H9 (cell line): ENCODE results near the gene CDH4. TPM values are rescaled to one million over a fixed set of nuclear protein-coding genes. Genes with fewer than 3 reads are reported as not detected.

Source experiments
- DNase-seq: peaks from one replicate; pipeline ENCODE4 v3.0.0-alpha.2; 2017
- H2AFZ ChIP-seq: one replicate; pipeline ENCODE4 v1.6.1; 2013; ENCODE audit warnings: mild to moderate bottlenecking, low read length, control low read depth, moderate library complexity
- H2AK5ac ChIP-seq: 2 replicates; pipeline ENCODE4 v1.6.1; 2013; ENCODE audit warnings: low read length, control low read depth, mixed read lengths; ENCODE audit not compliant: insufficient read length
- H2BK120ac ChIP-seq: one replicate; pipeline ENCODE4 v1.6.1; 2013; ENCODE audit warnings: low read depth, mild to moderate bottlenecking, low read length, control low read depth, inconsistent platforms; ENCODE audit not compliant: poor library complexity, severe bottlenecking
- H2BK12ac ChIP-seq: 2 replicates; pipeline ENCODE4 v1.6.1; 2013; ENCODE audit warnings: low read length, control low read depth, mixed read lengths, low read depth; ENCODE audit not compliant: insufficient read length
- H2BK15ac ChIP-seq: 2 replicates; pipeline ENCODE4 v1.6.1; 2013; ENCODE audit warnings: low read depth, low read length, control low read depth
- H2BK20ac ChIP-seq: one replicate; pipeline ENCODE4 v1.6.1; 2013; ENCODE audit warnings: low read depth, mild to moderate bottlenecking, low read length, control low read depth, inconsistent platforms; ENCODE audit not compliant: poor library complexity, severe bottlenecking
- H2BK5ac ChIP-seq: 2 replicates; pipeline ENCODE4 v1.6.1; 2013; ENCODE audit warnings: low read length, control low read depth, mixed read lengths; ENCODE audit not compliant: insufficient read length
- H3K14ac ChIP-seq: 2 replicates; pipeline ENCODE4 v1.6.1; 2013; ENCODE audit warnings: low read length, control low read depth; ENCODE audit not compliant: insufficient read depth
- H3K18ac ChIP-seq: 2 replicates; pipeline ENCODE4 v1.6.1; 2013; ENCODE audit warnings: low read depth, mild to moderate bottlenecking, mixed read lengths, low read length, control low read depth; ENCODE audit not compliant: insufficient read length
- H3K23ac ChIP-seq: 2 replicates; pipeline ENCODE4 v1.6.1; 2013; ENCODE audit warnings: low read length, control low read depth, mixed read lengths, low read depth; ENCODE audit not compliant: insufficient read length
- H3K23me2 ChIP-seq: 2 replicates; pipeline ENCODE4 v1.6.1; 2013; ENCODE audit warnings: low read depth, mild to moderate bottlenecking, mixed read lengths, low read length, control low read depth; ENCODE audit not compliant: insufficient read length, poor library complexity, severe bottlenecking
- H3K27ac ChIP-seq: 2 replicates; pipeline ENCODE4 v1.5.1; 2013; ENCODE audit warnings: low read length, control low read depth, mixed read lengths, low read depth; ENCODE audit not compliant: insufficient read length
- H3K27me3 ChIP-seq: 2 replicates; pipeline ENCODE4 v1.6.1; 2013; ENCODE audit warnings: low read length, control low read depth, inconsistent platforms; ENCODE audit not compliant: insufficient read depth
- H3K4ac ChIP-seq: 2 replicates; pipeline ENCODE4 v1.6.1; 2013; ENCODE audit warnings: low read depth, mild to moderate bottlenecking, control low read depth, inconsistent platforms, low read length, moderate library complexity
- H3K4me1 ChIP-seq: 2 replicates; pipeline ENCODE4 v1.6.1; 2013; ENCODE audit warnings: low read length, control low read depth, inconsistent platforms; ENCODE audit not compliant: insufficient read depth
- H3K4me2 ChIP-seq: 2 replicates; pipeline ENCODE4 v1.6.1; 2013; ENCODE audit warnings: low read length, control low read depth, mixed read lengths; ENCODE audit not compliant: insufficient read length, insufficient read depth
- H3K56ac ChIP-seq: 2 replicates; pipeline ENCODE4 v1.6.1; 2013; ENCODE audit warnings: low read depth, mild to moderate bottlenecking, mixed read lengths, low read length, control low read depth; ENCODE audit not compliant: insufficient read length
- H3K79me1 ChIP-seq: 2 replicates; pipeline ENCODE4 v1.6.1; 2013; ENCODE audit warnings: low read depth, mild to moderate bottlenecking, moderate library complexity, low read length, control low read depth, inconsistent platforms; ENCODE audit not compliant: insufficient read depth, poor library complexity, severe bottlenecking
- H3K79me2 ChIP-seq: 2 replicates; pipeline ENCODE4 v1.6.1; 2013; ENCODE audit warnings: low read length, control low read depth, inconsistent platforms; ENCODE audit not compliant: insufficient read depth
- H3K9ac ChIP-seq: 2 replicates; pipeline ENCODE4 v1.6.1; 2013; ENCODE audit warnings: low read length, control low read depth, mixed read lengths; ENCODE audit not compliant: insufficient read length; ENCODE audit errors: extremely low read depth
- H3K9me3 ChIP-seq: one replicate; pipeline ENCODE4 v1.6.1; 2013; ENCODE audit warnings: low read depth, low read length, inconsistent platforms; ENCODE audit not compliant: control insufficient read depth
- H3T11ph ChIP-seq: one replicate; pipeline ENCODE4 v1.6.1; 2013; ENCODE audit warnings: mild to moderate bottlenecking, low read length, control low read depth, inconsistent platforms
- H4K20me1 ChIP-seq: one replicate; pipeline ENCODE4 v1.6.1; 2013; ENCODE audit not compliant: control insufficient read depth, insufficient read length, insufficient read depth
- H4K5ac ChIP-seq: 2 replicates; pipeline ENCODE4 v1.6.1; 2013; ENCODE audit warnings: low read depth, mild to moderate bottlenecking, mixed read lengths, low read length, control low read depth; ENCODE audit not compliant: insufficient read length
- H4K8ac ChIP-seq: replicated peaks from 2 replicates; pipeline ENCODE4 v1.6.1; 2013; ENCODE audit warnings: low read length, control low read depth, mixed read lengths, low read depth; ENCODE audit not compliant: insufficient read length
- H4K91ac ChIP-seq: 2 replicates; pipeline ENCODE4 v1.6.1; 2013; ENCODE audit warnings: low read depth, mild to moderate bottlenecking, moderate library complexity, mixed read lengths, low read length, control low read depth; ENCODE audit not compliant: insufficient read length
- H3K27ac Mint-ChIP-seq, 3 experiments: 2 replicates in 2 of 3; 3 replicates in 1 of 3; pipeline ENCODE4 v1.8.0; 2020 to 2021; ENCODE audit warnings: mixed read lengths in 3 of 3, mild to moderate bottlenecking in 1 of 3, moderate library complexity in 1 of 3
- H3K27me3 Mint-ChIP-seq: 2 replicates; pipeline ENCODE4 v1.8.0; 2021; ENCODE audit warnings: low read depth, mild to moderate bottlenecking, moderate library complexity, mixed read lengths
- H3K36me3 Mint-ChIP-seq, 3 experiments: 2 replicates in 2 of 3; 3 replicates in 1 of 3; pipeline ENCODE4 v1.8.0; 2020 to 2021; ENCODE audit warnings: low read depth in 3 of 3, mixed read lengths in 3 of 3; ENCODE audit not compliant: insufficient read depth in 1 of 3
- H3K4me1 Mint-ChIP-seq, 2 experiments: 2 replicates each; pipeline ENCODE4 v1.8.0; 2020; ENCODE audit warnings: mixed read lengths in 2 of 2
- H3K4me3 Mint-ChIP-seq, 2 experiments: 2 replicates in 1 of 2; 3 replicates in 1 of 2; pipeline ENCODE4 v1.8.0; 2020 to 2021; ENCODE audit warnings: mild to moderate bottlenecking in 2 of 2, mixed read lengths in 2 of 2, moderate library complexity in 1 of 2
- H3K9me3 Mint-ChIP-seq, 2 experiments: 2 replicates in 1 of 2; 3 replicates in 1 of 2; pipeline ENCODE4 v1.8.0; 2020; ENCODE audit warnings: mild to moderate bottlenecking in 2 of 2, mixed read lengths in 2 of 2, moderate library complexity in 1 of 2
- WGBS: extraction: QIAGEN DNeasy Blood & Tissue Kit; methylation state at CpG from one replicate; pipeline ENCODE4 v1.1.7; 2013; ENCODE audit warnings: missing lambda C conversion rate, low lambda C conversion rate, mixed read lengths; ENCODE audit not compliant: insufficient read length; ENCODE audit errors: extremely low coverage; 5-methylcytosine and 5-hydroxymethylcytosine counted together
- total RNA-seq: library from RNA; stranded (reverse); gene quantifications from 2 replicates; pipeline ENCODE4 v1.2.1, GENCODE V29; 2021
- TF ChIP-seq, protein P1 (sequence below): fragments of 200-600 bp; sonication (generic); conservative IDR thresholded peaks from 3 replicates; pipeline ENCODE4 v1.8.0; 2021; ENCODE audit warnings: antibody characterized with exemption, mild to moderate bottlenecking

CDH4 gene
- total RNA-seq, 1 experiment from 2014 or later = 3.0 TPM

DNA sequence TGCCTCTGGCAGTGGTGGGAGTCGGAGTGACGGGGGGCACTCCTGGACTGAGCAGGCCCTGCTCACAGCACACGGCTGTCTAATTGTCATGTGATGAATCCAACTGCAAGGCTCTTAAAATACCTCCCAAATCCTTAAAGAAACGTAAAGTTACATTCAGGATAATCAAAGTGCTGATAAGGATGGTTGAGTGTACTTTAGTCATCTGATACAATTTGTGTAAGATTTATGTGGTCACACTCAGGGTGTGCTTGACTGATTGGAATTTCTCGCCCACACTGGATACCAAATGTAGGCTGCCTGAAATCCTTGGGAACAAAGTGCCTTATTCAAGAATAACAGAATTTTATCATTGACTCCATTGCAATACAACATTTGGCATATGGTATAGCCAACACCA is 238.7 kb downstream of the CDH4 start:
- Mint-ChIP-seq H3K27ac (no peak overlapping the region), H3K27me3 (peaks cover 16% of the 10 kb centered on the region), H3K4me1 (peaks cover 27 to 36% of the 10 kb centered on the region in 2 experiments), H3K36me3 (no peaks in the 10 kb centered on the region), H3K4me3 (no peak overlapping the region), H3K9me3 (no peaks in the 10 kb centered on the region)
- Histone ChIP-seq H3K56ac (no peak overlapping the region), H3K23ac (no peak overlapping the region), H4K5ac (no peak overlapping the region), H3K9ac (no peak overlapping the region), H2BK15ac (no peak overlapping the region), H2BK120ac (no peak overlapping the region), H3K4me1 (peaks cover 4% of the 10 kb centered on the region; the same call in 1 of the 2 replicates), H3K27ac (no peak overlapping the region), H3K4ac (no peak overlapping the region), H3K4me2 (no peak overlapping the region), H3K18ac (no peak overlapping the region), H3K14ac (no peak overlapping the region), H2AFZ (no peak overlapping the region), H4K8ac (no peak overlapping the region), H2BK12ac (no peak overlapping the region), H3K27me3 (peaks cover 2% of the 10 kb centered on the region; the same call in 1 of the 2 replicates), H2AK5ac (no peak overlapping the region), H2BK20ac (no peak overlapping the region), H3T11ph (no peak overlapping the region), H2BK5ac (no peak overlapping the region), H4K91ac (no peak overlapping the region), H3K79me2 (no peaks in the 10 kb centered on the region; the same call in 1 of the 2 replicates), H3K79me1 (no peaks in the 10 kb centered on the region), H3K23me2 (no peaks in the 10 kb centered on the region), H4K20me1 (no peaks in the 10 kb centered on the region), H3K9me3 (no peaks in the 10 kb centered on the region)
- DNase-seq = peak; percentile 3
- no CpG with 5 or more reads among the region's 5 CpGs for WGBS
- TF ChIP-seq, protein P1, sequence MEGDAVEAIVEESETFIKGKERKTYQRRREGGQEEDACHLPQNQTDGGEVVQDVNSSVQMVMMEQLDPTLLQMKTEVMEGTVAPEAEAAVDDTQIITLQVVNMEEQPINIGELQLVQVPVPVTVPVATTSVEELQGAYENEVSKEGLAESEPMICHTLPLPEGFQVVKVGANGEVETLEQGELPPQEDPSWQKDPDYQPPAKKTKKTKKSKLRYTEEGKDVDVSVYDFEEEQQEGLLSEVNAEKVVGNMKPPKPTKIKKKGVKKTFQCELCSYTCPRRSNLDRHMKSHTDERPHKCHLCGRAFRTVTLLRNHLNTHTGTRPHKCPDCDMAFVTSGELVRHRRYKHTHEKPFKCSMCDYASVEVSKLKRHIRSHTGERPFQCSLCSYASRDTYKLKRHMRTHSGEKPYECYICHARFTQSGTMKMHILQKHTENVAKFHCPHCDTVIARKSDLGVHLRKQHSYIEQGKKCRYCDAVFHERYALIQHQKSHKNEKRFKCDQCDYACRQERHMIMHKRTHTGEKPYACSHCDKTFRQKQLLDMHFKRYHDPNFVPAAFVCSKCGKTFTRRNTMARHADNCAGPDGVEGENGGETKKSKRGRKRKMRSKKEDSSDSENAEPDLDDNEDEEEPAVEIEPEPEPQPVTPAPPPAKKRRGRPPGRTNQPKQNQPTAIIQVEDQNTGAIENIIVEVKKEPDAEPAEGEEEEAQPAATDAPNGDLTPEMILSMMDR = no peak
